ENCODE data around the gene SARDH. TPM values are rescaled to one million over a fixed set of nuclear protein-coding genes. Genes with fewer than 3 reads are reported as not detected.

The SARDH gene
- total and polyA plus RNA-seq, 9 of the 15 experiments (the other 6 are each of a cell fraction or from before 2014, with no cell fraction given) = 0.14 TPM; not detected in 8

GRCh38 chr9:133621725-133622267 is 116.4 kb downstream of the SARDH start (continued):
- TF ChIP-seq ZNF584 (CRISPR knock-in tag; IDR thresholded peaks at IDR 0.05; ENCODE audit: low read depth) = no peak

- POLR2A ChIA-PET = no interaction called here
- no peaks in the 10 kb centered on the region for H3K79me2 ChIP-seq (ENCODE audit: control insufficient read depth, insufficient read depth, low read length)
- no peak overlapping the region for H3K9ac ChIP-seq (ENCODE audit: insufficient read depth in 1 of 2, low read depth in 2 of 2, low read length in 2 of 2)
- peaks cover 7 to 46% of the 10 kb centered on the region in 2 experiments; a peak in 4 of 5 replicates for H3K27me3 ChIP-seq (ENCODE audit: control insufficient read depth in 2 of 2, insufficient read depth in 2 of 2, low read length in 2 of 2)
- no peak overlapping the region for H2AFZ ChIP-seq (ENCODE audit: low read depth, low read length)
- intact Hi-C loops (cut with micrococcal nuclease) (no loop called here), in situ Hi-C loops (cut with MboI) (no loop called here)
- H4K20me1 ChIP-seq (replicated peaks; ENCODE audit: control insufficient read depth, insufficient read depth, low read length) = peaks cover 12% of the 10 kb centered on the region; the same call in 1 of the 2 replicates
- no peak for ATAC-seq
- WGBS (ENCODE audit: insufficient coverage, low coverage, missing lambda C conversion rate) = 0% methylated on average over 8 of the region's 8 CpGs
- CTCF ChIA-PET (ENCODE audit: low intra/inter-chr PET ratio) = interaction anchor here (0.6 kb wide), 1 partner anchor 1072 kb away, joined by 3 read pairs; no protein-coding TSS in a partner anchor
- no peaks in the 10 kb centered on the region for H3K9me1 ChIP-seq (ENCODE audit: control insufficient read depth, insufficient read depth, low read length)
- no peak overlapping the region for H3K4me3 ChIP-seq
- FAIRE-seq = no peak
- no peak overlapping the region for H3K27ac ChIP-seq (ENCODE audit: extremely low read depth, low read depth, low read length)
- BruUV-seq (replicated peaks) = no TSS peak
- H3K9me3 ChIP-seq (replicated peaks; ENCODE audit: control insufficient read depth, insufficient read depth, low read depth, low read length) = no peaks in the 10 kb centered on the region
- TF ChIP-seq RBM14 (IDR thresholded peaks at IDR 0.05; ENCODE audit: borderline replicate concordance, insufficient read depth, low read depth, low read length) (no peak), CREBBP (IDR thresholded peaks at IDR 0.05; ENCODE audit: low read depth, low read length) (no peak), BMI1 (IDR thresholded peaks at IDR 0.05; ENCODE audit: low read length) (no peak), HMGXB4 (CRISPR knock-in tag; IDR thresholded peaks at IDR 0.05) (no peak), LEF1 (IDR thresholded peaks at IDR 0.05) (no peak), BRD4 (IDR thresholded peaks at IDR 0.05) (no peak), KDM4B (IDR thresholded peaks at IDR 0.05; ENCODE audit: borderline replicate concordance in 2 of 2, low read depth in 1 of 2) (no peak), DPF2 (IDR thresholded peaks at IDR 0.05) (no peak), LARP7 (IDR thresholded peaks at IDR 0.05) (no peak), SMARCC2 (IDR thresholded peaks at IDR 0.05; ENCODE audit: low read depth) (no peak)
- no peaks in the 10 kb centered on the region for H3K4me1 ChIP-seq (replicated peaks in 1 of 2; ENCODE audit: control insufficient read depth in 2 of 2, insufficient read depth in 2 of 2, low read length in 2 of 2)
- no peak overlapping the region for H3K4me2 ChIP-seq (ENCODE audit: insufficient read depth, low read length)
- no peak for DNase-seq (ENCODE audit: extremely low read depth in 1 of 4, low spot score in 3 of 4)
- no peaks in the 10 kb centered on the region for H3K36me3 ChIP-seq (ENCODE audit: control insufficient read depth, insufficient read depth, low read length)
Observed at GRCh38 chr9:133619791-133620190, 118.4 kb downstream of the SARDH start.
